Measurements from ENCODE around the gene ANXA2. TPM values are rescaled to one million over a fixed set of nuclear protein-coding genes. Genes with fewer than 3 reads are reported as not detected.

The ANXA2 gene
- total and polyA plus RNA-seq, 4 experiments from 2014 or later = 148 to 682 (median 360) TPM

DNA sequence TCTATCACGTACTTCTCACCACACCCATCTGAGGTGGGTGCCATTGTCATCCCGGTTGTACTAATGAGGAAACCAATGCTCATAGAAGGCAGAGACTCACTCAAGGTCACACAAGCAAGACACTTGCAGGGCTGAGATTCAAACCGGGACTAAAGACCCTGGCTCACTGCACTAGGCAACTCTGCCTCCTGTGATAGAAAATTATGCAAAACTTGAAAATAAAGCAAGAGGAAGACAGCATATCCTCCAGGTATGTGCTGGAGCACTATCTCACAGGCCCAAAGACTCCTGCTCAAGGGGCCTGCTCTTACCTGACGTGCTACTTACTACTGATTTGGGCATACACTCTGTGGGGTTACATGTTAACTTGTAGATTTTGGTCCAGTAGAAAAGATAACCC lies 25.6 kb downstream of the ANXA2 start:
- no peak for DNase-seq
- Histone ChIP-seq H3K4me1 (ENCODE audit: insufficient read depth, low read length) (peaks cover 5% of the 10 kb centered on the region), H3K27ac (ENCODE audit: low read depth, low read length) (no peak overlapping the region), H3K27me3 (ENCODE audit: insufficient read depth, low read length) (no peaks in the 10 kb centered on the region), H3K36me3 (ENCODE audit: insufficient read depth, low read length) (peaks cover 36% of the 10 kb centered on the region), H3K9me3 (ENCODE audit: control insufficient read depth in 1 of 2, low read length in 2 of 2) (no peaks in the 10 kb centered on the region), H3K4me3 (ENCODE audit: low read length in 2 of 2) (no peak overlapping the region)
- H3K4me3 Mint-ChIP-seq = peak overlapping the region in 1 of 8 donors; percentile 3
- H3K9me3 Mint-ChIP-seq = no peaks in the 10 kb centered on the region
- intact Hi-C loops (cut with micrococcal nuclease) = no loop called here
- H3K4me1 Mint-ChIP-seq = peaks cover 14 to 21% (median 19%) of the 10 kb centered on the region in 4 donors
- H3K27ac Mint-ChIP-seq = peak overlapping the region in 4 of 7 donors; percentile 25 to 81 (median 71)
- peaks cover 31 to 71% of the 10 kb centered on the region in 2 donors for H3K36me3 Mint-ChIP-seq
- POLR2A ChIA-PET (ENCODE audit: partially characterized antibody) = no interaction called here
- CTCF ChIA-PET (ENCODE audit: partially characterized antibody) = interaction anchor here (1.1 to 1.2 kb wide), 2 partner anchors 9 to 13 kb away, joined by 3 to 6 read pairs; no protein-coding TSS in a partner anchor
- no peaks in the 10 kb centered on the region for H3K27me3 Mint-ChIP-seq

DNA sequence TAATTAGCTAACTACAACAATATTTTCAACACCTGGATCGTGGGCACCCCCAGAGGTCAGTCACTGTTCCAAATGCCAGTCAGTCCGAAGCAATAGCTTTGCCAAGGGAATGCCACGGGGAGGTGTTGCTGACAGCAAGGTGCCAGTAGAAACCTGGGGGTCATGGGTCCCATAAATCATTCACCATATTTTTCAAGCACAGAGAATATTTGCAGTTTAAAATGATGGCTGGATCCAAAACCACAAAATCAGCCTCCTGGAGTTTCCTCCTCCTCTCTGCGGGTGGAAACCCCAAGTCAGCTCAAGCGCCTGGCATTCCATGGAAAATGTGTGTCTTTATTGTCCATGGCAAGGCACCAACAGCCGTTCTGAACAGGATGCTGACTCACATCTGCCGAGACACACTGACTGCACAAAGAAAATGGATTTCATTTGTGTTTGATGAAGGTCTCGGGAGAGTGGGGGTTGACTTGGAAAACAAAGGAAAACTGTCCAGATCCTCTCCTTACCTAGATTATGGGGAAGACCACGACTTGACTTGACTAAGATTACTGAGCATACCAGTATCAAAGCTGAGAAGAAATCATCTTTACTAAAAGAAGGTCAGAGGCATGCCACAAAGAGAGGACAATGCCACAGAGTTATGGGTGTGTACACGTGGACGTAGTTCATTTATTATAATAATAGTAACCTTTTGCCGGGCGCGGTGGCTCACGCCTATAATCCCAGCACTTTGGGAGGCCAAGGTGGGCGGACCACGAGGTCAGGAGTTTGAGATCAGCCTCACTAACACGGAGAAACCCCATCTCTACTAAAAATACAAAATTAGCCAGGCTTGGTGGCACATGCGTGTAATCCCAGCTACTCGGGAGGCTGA lies 26.4 kb downstream of the ANXA2 start:
- Mint-ChIP-seq H3K27me3 (no peaks in the 10 kb centered on the region), H3K36me3 (peaks cover 31 to 63% of the 10 kb centered on the region in 2 donors), H3K27ac (peak overlapping the region in 6 of 7 donors; percentile 22 to 83 (median 54)), H3K4me1 (peaks cover 14 to 21% (median 19%) of the 10 kb centered on the region in 4 donors), H3K9me3 (no peaks in the 10 kb centered on the region), H3K4me3 (no peak overlapping the region)
- POLR2A ChIA-PET (ENCODE audit: partially characterized antibody) = interaction anchor here (0.9 kb wide), 1 partner anchor 27 kb away, joined by 3 read pairs; the partner anchor contains the start of gene ANXA2
- CTCF ChIA-PET (ENCODE audit: partially characterized antibody) = no interaction called here
- Histone ChIP-seq H3K27ac (ENCODE audit: low read depth, low read length) (no peak overlapping the region), H3K4me3 (ENCODE audit: low read length in 2 of 2) (no peak overlapping the region), H3K4me1 (ENCODE audit: insufficient read depth, low read length) (peaks cover 5% of the 10 kb centered on the region), H3K27me3 (ENCODE audit: insufficient read depth, low read length) (no peaks in the 10 kb centered on the region), H3K9me3 (ENCODE audit: control insufficient read depth in 1 of 2, low read length in 2 of 2) (no peaks in the 10 kb centered on the region), H3K36me3 (ENCODE audit: insufficient read depth, low read length) (peaks cover 30% of the 10 kb centered on the region)
- DNase-seq = no peak
- intact Hi-C loops (cut with micrococcal nuclease) = no loop called here

DNA sequence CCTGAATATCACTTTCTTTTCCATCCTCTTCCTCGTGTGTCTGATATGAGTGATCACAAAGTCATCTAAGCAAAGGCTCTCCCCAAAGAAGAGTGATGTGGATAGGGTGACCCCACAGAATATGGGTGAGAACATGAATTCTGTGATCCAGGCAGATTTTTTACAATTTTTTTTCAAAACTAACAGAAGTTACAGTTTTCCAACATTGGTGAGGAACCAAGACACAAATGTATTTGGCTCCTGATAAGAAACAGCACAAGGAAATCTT lies 27.0 kb downstream of the ANXA2 start:
- peak overlapping the region; percentile 6 to 91 (median 61) for H3K27ac Mint-ChIP-seq
- H3K9me3 ChIP-seq (ENCODE audit: control insufficient read depth in 1 of 2, low read length in 2 of 2) = no peaks in the 10 kb centered on the region
- peaks cover 13 to 21% (median 18%) of the 10 kb centered on the region in 4 donors for H3K4me1 Mint-ChIP-seq
- ChIA-PET CTCF (ENCODE audit: partially characterized antibody) (no interaction called here), POLR2A (ENCODE audit: partially characterized antibody) (interaction anchor here (0.9 kb wide), 1 partner anchor 28 kb away, joined by 3 read pairs; the partner anchor contains the start of gene ANXA2)
- intact Hi-C loops (cut with micrococcal nuclease) = no loop called here
- peaks cover 30% of the 10 kb centered on the region for H3K36me3 ChIP-seq (ENCODE audit: insufficient read depth, low read length)
- no peak overlapping the region for H3K4me3 Mint-ChIP-seq
- H3K4me3 ChIP-seq (ENCODE audit: low read length in 2 of 2) = no peak overlapping the region
- DNase-seq = no peak
- no peak overlapping the region for H3K27ac ChIP-seq (ENCODE audit: low read depth, low read length)
- no peaks in the 10 kb centered on the region for H3K9me3 Mint-ChIP-seq
- no peaks in the 10 kb centered on the region for H3K27me3 Mint-ChIP-seq
- H3K36me3 Mint-ChIP-seq = peaks cover 26 to 58% of the 10 kb centered on the region in 2 donors
- no peaks in the 10 kb centered on the region for H3K27me3 ChIP-seq (ENCODE audit: insufficient read depth, low read length)
- peaks cover 5% of the 10 kb centered on the region for H3K4me1 ChIP-seq (ENCODE audit: insufficient read depth, low read length)

DNA sequence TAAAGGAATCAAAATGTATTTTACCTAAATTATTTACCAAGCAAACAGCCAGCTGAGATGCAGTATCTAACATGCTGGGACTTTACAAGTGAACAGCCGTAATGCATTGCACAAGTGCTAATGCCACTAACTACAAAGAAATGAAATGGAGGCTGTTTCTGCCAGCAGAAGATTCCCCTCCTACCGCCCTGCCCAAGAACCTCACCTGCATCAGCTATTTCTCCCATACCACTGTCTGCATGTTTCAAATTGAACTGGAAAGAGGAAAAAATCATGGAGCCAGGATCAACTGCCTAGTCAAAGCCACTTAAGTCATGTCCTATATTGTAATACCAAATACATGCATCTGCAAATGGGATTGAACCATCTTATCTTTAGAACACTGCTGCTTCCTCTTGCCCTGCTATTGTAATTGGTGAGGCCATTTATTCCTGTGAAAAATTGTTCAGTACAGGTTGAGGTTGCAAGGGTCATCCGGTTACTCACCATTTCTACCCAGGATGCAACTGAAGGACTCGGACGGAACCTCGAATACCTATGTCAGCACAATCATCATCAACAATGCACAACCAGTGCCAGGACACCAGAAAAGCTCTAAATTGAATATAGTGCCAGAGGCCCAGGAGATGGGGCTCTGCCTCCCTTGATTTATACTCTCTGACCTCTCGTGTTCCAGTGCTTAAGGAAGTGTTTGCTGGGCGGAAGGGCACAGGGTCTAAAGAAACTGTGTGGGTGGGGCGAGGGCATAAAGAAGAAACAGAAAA lies 27.5 kb downstream of the ANXA2 start:
- ChIA-PET CTCF (ENCODE audit: partially characterized antibody) (interaction anchor here (0.7 kb wide), 1 partner anchor 10 kb away, joined by 3 read pairs; no protein-coding TSS in a partner anchor), POLR2A (ENCODE audit: partially characterized antibody) (interaction anchor here (0.9 kb wide), 1 partner anchor 28 kb away, joined by 3 read pairs; the partner anchor contains the start of gene ANXA2)
- Mint-ChIP-seq H3K27me3 (no peaks in the 10 kb centered on the region), H3K4me3 (no peak overlapping the region), H3K27ac (peak overlapping the region in 6 of 7 donors; percentile 26 to 91 (median 63)), H3K9me3 (peaks cover 0 to 2% (median 0%) of the 10 kb centered on the region in 8 donors), H3K4me1 (peaks cover 11 to 21% (median 17%) of the 10 kb centered on the region in 4 donors), H3K36me3 (peaks cover 23 to 52% of the 10 kb centered on the region in 2 donors)
- H3K27me3 ChIP-seq (ENCODE audit: insufficient read depth, low read length) = no peaks in the 10 kb centered on the region
- no peaks in the 10 kb centered on the region for H3K9me3 ChIP-seq (ENCODE audit: control insufficient read depth in 1 of 2, low read length in 2 of 2)
- intact Hi-C loops (cut with micrococcal nuclease) = no loop called here
- H3K4me3 ChIP-seq (ENCODE audit: low read length in 2 of 2) = no peak overlapping the region
- no peak overlapping the region for H3K27ac ChIP-seq (ENCODE audit: low read depth, low read length)
- peaks cover 5% of the 10 kb centered on the region for H3K4me1 ChIP-seq (ENCODE audit: insufficient read depth, low read length)
- no peak for DNase-seq
- H3K36me3 ChIP-seq (ENCODE audit: insufficient read depth, low read length) = peaks cover 30% of the 10 kb centered on the region

DNA sequence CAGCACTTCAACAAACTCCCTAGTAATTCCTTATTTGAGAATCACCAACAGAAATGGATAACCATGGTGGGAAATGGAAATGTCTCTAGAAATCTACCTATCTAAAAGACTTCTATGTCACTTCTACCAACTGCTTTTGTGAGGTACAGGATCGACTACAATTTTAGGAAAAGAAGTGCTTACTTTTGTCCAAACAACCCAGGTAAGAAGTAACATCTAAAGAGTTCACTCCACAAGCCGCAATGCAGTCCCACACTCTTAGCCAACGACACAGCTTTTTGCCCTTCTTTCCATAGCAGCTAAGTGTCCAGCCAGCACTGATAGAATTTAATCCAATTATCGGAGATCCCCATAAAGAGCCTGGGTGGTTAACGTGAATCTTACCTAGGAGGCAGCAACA lies 28.1 kb downstream of the ANXA2 start:
- POLR2A ChIA-PET (ENCODE audit: partially characterized antibody) = no interaction called here
- intact Hi-C loops (cut with micrococcal nuclease) = no loop called here
- peaks cover 5% of the 10 kb centered on the region for H3K4me1 ChIP-seq (ENCODE audit: insufficient read depth, low read length)
- Mint-ChIP-seq H3K36me3 (peaks cover 23 to 49% of the 10 kb centered on the region in 2 donors), H3K27ac (peak overlapping the region in 3 of 7 donors; percentile 51 to 91 (median 57)), H3K27me3 (no peaks in the 10 kb centered on the region), H3K9me3 (peaks cover 0 to 3% (median 0%) of the 10 kb centered on the region in 8 donors), H3K4me3 (no peak overlapping the region), H3K4me1 (peaks cover 12 to 21% (median 18%) of the 10 kb centered on the region in 4 donors)
- no peak for DNase-seq
- peaks cover 30% of the 10 kb centered on the region for H3K36me3 ChIP-seq (ENCODE audit: insufficient read depth, low read length)
- CTCF ChIA-PET (ENCODE audit: partially characterized antibody) = interaction anchor here (0.7 kb wide), 1 partner anchor 10 kb away, joined by 3 read pairs; no protein-coding TSS in a partner anchor
- no peaks in the 10 kb centered on the region for H3K9me3 ChIP-seq (ENCODE audit: control insufficient read depth in 1 of 2, low read length in 2 of 2)
- no peak overlapping the region for H3K27ac ChIP-seq (ENCODE audit: low read depth, low read length)
- no peak overlapping the region for H3K4me3 ChIP-seq (ENCODE audit: low read length in 2 of 2)
- H3K27me3 ChIP-seq (ENCODE audit: insufficient read depth, low read length) = no peaks in the 10 kb centered on the region

DNA sequence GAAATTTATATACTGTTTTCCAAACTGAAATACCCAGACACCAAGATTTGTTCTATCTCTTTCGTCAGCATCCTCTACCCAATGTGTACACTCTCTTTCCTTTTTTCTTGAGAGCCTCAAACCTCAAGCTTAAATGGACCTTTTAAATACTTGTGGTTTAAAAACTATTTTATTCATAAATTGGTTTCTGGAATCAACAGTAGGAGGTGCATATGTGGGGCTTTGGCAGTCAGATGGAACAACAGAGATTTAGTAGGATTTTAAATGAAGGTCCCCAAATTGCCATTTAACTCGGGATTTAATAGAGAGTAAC lies 33.2 kb downstream of the ANXA2 start:
- H3K27ac ChIP-seq (ENCODE audit: low read depth, low read length) = no peak overlapping the region
- no peak overlapping the region for H3K4me3 Mint-ChIP-seq
- no peak overlapping the region for H3K4me3 ChIP-seq (ENCODE audit: low read length in 2 of 2)
- H3K27me3 ChIP-seq (ENCODE audit: insufficient read depth, low read length) = no peaks in the 10 kb centered on the region
- H3K36me3 ChIP-seq (ENCODE audit: insufficient read depth, low read length) = peaks cover 36% of the 10 kb centered on the region
- no peaks in the 10 kb centered on the region for H3K9me3 ChIP-seq (ENCODE audit: control insufficient read depth in 1 of 2, low read length in 2 of 2)
- ChIA-PET CTCF (ENCODE audit: partially characterized antibody) (interaction anchor here (2.0 kb wide), 1 partner anchor 552 kb away, joined by 6 read pairs; no protein-coding TSS in a partner anchor), POLR2A (ENCODE audit: partially characterized antibody) (interaction anchor here (0.7 kb wide), 1 partner anchor 31 kb away, joined by 3 read pairs; no protein-coding TSS in a partner anchor)
- H3K9me3 Mint-ChIP-seq = peaks cover 0 to 3% (median 0%) of the 10 kb centered on the region in 8 donors
- intact Hi-C loops (cut with micrococcal nuclease) = loop anchor here (5.0 kb wide), 1 partner anchor 58 kb away; no protein-coding TSS in a partner anchor
- H3K4me1 ChIP-seq (ENCODE audit: insufficient read depth, low read length) = peaks cover 25% of the 10 kb centered on the region
- H3K36me3 Mint-ChIP-seq = peaks cover 43 to 59% of the 10 kb centered on the region in 2 donors
- H3K4me1 Mint-ChIP-seq = peaks cover 21 to 39% (median 29%) of the 10 kb centered on the region in 4 donors
- DNase-seq = no peak
- H3K27ac Mint-ChIP-seq = peak overlapping the region in 2 of 7 donors; percentile 46 to 60
- H3K27me3 Mint-ChIP-seq = no peaks in the 10 kb centered on the region
